Measurements from ENCODE around the gene PDIA5.

- TF ChIP-seq CTCF (IDR thresholded peaks at IDR 0.05) = no peak
- no peak for TF ChIP-seq POLR2A (IDR thresholded peaks at IDR 0.05)
These were observed 8.3 kb upstream of the PDIA5 start for GRCh38 chr3:123058505-123058904.
